GM19043 (cell line): ENCODE results near the gene DENND2C.

Experiments
- ATAC-seq: cut with Tn5 transposase; IDR thresholded peaks from one replicate; pipeline ENCODE4 v1.9.1; 2021; ENCODE audit warnings: low read depth; ENCODE audit not compliant: unreplicated experiment

The DENND2C gene

DNA sequence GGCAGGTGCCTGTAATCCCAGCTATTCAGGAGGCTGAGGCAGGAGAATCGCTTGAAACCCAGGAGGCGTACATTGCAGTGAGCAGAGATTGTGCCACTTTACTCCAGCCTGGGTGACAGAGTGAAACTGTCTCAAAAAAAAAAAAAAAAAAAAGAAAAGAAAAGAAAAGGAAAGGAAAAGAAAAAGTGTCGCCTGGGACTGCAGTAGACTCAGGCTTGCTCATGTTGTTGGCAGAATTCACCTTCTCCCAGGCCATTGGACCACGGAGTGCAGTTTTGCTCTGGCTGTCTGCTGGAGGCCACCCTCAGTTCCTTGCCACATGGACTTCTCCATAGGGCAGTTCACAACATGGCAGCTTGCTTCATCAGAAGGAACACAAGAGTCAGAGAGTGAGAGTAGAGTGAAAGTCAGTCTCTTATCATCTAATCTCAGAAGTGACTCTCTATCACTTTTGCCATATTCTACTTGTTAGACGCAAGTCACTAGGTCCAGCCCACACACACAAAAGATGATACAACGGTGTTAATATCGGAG lies 117.7 kb downstream of the DENND2C start:
- no peak for ATAC-seq

DNA sequence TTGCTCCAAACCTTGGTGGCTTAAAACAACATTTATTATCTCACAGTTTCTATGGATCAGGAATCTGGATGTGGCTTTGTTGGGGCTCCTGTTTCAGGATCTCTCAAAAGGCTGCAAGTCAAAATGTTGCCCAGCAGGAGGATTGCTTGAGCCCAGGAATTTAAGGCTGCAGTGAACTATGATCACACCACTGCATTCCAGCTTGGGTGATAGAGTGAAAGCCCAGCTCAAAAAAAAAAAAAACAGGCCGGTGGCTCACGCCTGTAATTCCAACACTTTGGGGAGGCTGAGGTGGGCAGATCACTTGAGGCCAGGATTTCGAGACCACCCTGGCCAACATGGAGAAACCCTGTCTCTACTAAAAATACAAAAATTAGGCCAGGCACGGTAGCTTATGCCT lies 118.4 kb downstream of the DENND2C start:
- ATAC-seq: no peak

DNA sequence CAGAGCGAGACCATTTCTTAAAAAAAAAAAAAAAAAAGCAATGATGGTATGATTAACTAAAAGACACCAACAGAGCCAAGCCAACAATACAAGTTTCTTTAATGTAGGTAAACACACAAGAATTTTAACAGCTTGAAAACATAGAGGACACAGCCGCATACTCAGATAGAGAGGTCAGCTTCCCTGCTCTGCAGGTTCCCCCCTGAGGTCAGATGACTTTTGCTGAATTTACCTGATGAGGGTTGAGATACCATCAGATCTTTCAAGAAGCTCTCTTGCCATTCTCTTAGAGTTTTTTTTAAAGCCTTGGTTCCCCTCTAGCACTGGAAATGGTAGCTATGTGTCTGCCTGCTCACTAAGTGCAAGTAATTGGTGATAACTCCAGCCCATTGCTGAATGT lies 119.5 kb downstream of the DENND2C start:
- no peak for ATAC-seq

DNA sequence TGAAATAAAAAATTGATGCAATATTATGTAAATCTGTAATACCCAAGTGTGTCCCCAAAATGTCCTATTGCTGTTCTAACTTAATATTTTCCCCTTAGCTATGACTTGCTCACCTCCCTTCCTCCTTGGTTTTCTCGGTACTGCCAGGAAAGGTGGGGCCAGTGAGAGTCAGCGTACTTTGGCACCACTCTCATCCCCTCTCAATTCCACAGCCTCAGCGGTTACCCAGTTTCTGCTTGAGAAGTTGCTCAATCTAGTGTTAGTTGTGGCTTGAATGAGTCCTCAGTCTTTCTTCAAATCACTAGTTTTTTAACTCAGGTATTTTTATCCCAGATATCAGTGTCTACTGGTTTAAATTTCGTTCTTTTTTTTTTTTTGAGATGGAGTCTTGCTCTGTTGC lies 120.7 kb downstream of the DENND2C start:
- ATAC-seq: no peak

DNA sequence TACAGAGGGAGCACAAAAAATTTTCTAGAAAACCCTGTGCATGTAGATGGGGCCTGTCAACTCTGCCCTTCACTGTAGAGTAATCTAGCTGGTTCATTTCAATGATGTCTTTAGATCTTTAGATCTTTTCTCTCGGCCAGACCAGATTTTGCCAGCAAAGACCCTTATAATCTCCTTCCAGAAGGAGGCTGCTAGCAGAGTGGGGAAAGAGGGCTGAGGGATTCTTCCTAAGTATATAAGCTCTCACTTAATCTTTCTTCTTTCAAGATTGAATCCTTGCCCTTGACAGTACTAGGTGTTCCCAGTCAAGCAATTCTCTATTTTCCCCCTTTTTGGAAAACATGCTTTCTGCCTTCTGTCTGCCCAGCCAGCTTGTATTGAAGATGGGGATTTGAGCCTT lies 122.8 kb downstream of the DENND2C start:
- no peak for ATAC-seq

DNA sequence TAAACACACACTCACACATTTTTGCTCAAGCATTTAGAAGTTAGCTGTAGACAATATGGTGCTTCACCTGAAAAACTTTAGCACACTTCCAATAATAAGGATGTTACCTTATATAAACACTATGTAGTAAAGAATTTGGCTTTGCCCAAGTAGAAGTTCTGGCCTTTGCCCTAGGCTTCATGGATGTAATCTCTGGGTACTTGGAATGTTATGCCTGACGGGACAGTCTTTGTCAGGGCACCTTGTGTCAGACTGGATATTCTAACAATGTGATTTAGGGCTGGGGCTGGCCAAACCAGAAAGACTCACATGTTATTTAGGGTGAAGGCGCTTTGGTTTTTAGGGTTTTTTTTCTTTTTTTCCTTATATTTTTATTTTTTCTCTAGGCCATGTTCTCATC lies 124.1 kb downstream of the DENND2C start:
- ATAC-seq: no peak

DNA sequence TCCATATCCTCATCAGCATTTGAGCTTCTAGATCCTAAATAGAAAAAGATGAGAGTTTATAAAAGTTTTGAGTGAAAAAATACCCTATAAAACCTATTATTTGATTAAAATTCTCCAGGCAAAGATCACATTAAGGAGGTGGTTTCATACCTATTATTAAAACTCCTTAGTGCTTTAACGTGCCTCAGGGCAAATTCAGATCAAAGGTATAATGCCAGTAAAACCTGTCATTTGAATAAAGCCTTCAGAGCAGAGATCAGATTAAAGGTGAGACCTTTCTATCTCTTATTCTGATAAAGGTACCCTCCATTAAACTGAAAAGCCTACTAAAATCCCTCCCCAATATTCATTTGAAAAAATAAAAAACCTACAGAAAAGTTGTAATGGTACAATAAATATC lies 124.5 kb downstream of the DENND2C start:
- ATAC-seq: no peak

DNA sequence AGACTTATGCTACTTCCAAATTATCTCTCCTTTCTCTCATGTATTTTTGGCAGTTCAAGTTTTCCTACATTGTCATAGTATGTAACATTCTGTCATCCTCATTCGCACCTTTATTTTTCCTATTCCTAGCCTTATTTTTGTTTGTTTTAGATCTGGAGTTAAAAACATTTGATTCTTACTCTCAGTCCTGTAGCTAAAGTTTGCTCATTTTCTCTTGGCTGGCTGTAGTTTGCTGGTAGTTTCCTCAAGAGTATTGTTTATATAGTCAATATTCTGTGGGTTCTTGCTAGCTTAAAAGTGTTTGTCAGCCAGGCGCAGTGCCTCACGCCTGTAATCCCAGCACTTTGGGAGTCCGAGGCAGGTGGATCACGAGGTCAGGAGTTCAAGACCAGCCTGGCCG lies 129.0 kb downstream of the DENND2C start:
- ATAC-seq: no peak

DNA sequence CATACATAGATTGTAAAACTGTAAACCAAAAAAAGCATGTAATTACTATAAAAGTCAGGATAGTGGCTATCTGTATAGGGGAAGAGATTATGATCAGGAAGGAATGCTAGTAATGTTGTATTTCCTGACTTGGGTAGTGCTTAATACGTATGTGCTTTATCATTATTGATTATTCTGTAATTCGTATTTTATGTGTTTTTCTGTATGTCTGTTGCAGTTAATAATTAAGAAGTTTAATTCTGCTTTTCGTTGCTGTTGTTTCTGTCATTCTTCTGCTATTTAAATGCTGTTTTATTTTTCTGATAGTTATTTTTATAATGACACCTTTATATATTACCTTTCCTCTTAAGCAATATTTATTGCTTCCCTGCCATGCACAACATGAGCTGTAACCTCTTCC lies 129.6 kb downstream of the DENND2C start:
- no peak for ATAC-seq

DNA sequence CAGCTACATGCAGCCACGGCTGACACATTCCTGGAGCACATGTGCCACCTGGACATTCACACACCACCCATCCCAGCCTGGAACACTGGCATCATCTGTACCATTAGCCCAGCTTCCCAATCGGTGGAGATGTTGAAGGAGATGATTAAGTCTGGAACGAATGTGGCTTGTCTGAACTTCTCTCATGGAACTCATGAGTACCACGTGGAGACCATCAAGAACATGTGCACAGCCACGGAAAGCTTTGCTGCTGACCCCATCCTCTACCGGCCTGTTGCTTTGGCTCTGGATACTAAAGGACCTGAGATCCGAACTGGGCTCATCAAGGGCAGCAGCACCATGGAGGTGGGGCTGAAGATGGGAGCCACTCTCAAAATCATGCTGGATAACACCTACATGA lies 133.8 kb downstream of the DENND2C start:
- no peak for ATAC-seq

DNA sequence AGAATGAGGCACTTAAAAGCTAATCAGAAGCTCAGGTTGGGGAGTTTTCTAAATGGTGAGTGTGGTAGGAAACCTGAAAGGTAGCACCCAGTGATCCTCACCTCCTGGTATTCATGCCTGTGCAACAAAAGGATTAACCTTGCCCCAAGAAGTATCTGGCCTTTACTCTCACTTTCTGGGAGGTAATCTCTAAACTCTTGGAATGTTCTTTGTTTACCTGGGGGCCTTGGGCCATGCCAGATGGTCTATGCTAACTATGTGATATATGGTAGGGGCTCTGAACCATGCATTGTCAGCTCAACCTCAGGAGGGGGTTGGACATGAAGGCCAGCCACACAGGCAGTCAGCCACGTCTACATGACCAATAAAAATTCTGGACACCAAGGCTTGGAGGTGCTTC lies 134.4 kb downstream of the DENND2C start:
- no peak for ATAC-seq
